HepG2 (cell line): ENCODE data around the gene HNRNPF. TPM values are rescaled to one million over a fixed set of nuclear protein-coding genes. Genes with fewer than 3 reads are reported as not detected.

Source experiments
- ATF4 ChIP-seq, 2 experiments: fragments of 450-650 bp in 1 of 2; sonication (generic) in 1 of 2; formaldehyde crosslinking; IDR thresholded peaks; 2 replicates each; pipeline versions ENCODE4 v1.5.0 to v1.8.0; 2020 to 2022; ENCODE audit warnings: mild to moderate bottlenecking in 1 of 2, missing genetic modification reagents in 1 of 2
- ATM ChIP-seq: fragments of 450-650 bp; IDR thresholded peaks from 2 replicates; pipeline ENCODE4 v1.7.1; 2017; ENCODE audit warnings: mild to moderate bottlenecking, borderline replicate concordance
- CAMTA2 ChIP-seq: sonication (generic); formaldehyde crosslinking; IDR thresholded peaks from 2 replicates; pipeline ENCODE4 v1.4.0; 2020; ENCODE audit warnings: mild to moderate bottlenecking, missing genetic modification reagents, borderline replicate concordance
- ERF ChIP-seq: IDR thresholded peaks from 2 replicates; pipeline ENCODE4 v1.6.1; 2018; ENCODE audit warnings: missing biosample characterization, missing genetic modification reagents
- GATAD2A ChIP-seq: IDR thresholded peaks from 2 replicates; pipeline ENCODE4 v1.6.1; 2016
- HDAC2 ChIP-seq: sonication (generic); formaldehyde crosslinking; IDR thresholded peaks from 2 replicates; pipeline ENCODE4 v1.4.0; 2020; ENCODE audit warnings: missing genetic modification reagents
- HNF4G ChIP-seq, 2 experiments: sonication (generic) in 1 of 2; formaldehyde crosslinking in 1 of 2; IDR thresholded peaks; 2 replicates each; pipeline versions ENCODE4 v1.4.0 to v1.6.1; 2011 to 2020; ENCODE audit warnings: borderline replicate concordance in 2 of 2, low read depth in 2 of 2, mild to moderate bottlenecking in 2 of 2, low read length in 1 of 2, missing genetic modification reagents in 1 of 2, moderate library complexity in 1 of 2
- LCORL ChIP-seq, 2 experiments: fragments of 450-650 bp in 1 of 2; sonication (generic) in 1 of 2; formaldehyde crosslinking in 1 of 2; IDR thresholded peaks; 2 replicates each; pipeline versions ENCODE4 v1.5.0 to v1.6.1; 2017 to 2020; ENCODE audit warnings: antibody characterized with exemption in 1 of 2, missing genetic modification reagents in 1 of 2
- MAX ChIP-seq: IDR thresholded peaks from 2 replicates; pipeline ENCODE4 v1.6.1; 2012; ENCODE audit warnings: inconsistent platforms
- MED8 ChIP-seq: sonication (generic); formaldehyde crosslinking; IDR thresholded peaks from 2 replicates; pipeline ENCODE4 v1.8.1; 2023; ENCODE audit warnings: mild to moderate bottlenecking, missing genetic modification reagents; ENCODE audit not compliant: insufficient replicate concordance
- MIER3 ChIP-seq: IDR thresholded peaks from 2 replicates; pipeline ENCODE4 v1.6.1; 2016; ENCODE audit warnings: missing compliant biosample characterization, borderline replicate concordance
- MYC ChIP-seq: sonication (generic); formaldehyde crosslinking; IDR thresholded peaks from 2 replicates; pipeline ENCODE4 v1.9.0; 2021; ENCODE audit warnings: missing genetic modification reagents, borderline replicate concordance
- NFYC ChIP-seq: IDR thresholded peaks from 2 replicates; pipeline ENCODE4 v1.6.1; 2016; ENCODE audit warnings: missing genetic modification reagents, missing compliant biosample characterization
- NR0B2 ChIP-seq: sonication (generic); formaldehyde crosslinking; IDR thresholded peaks from 2 replicates; pipeline ENCODE4 v1.4.0; 2020; ENCODE audit warnings: mild to moderate bottlenecking, missing genetic modification reagents
- SKIL ChIP-seq: sonication (generic); formaldehyde crosslinking; IDR thresholded peaks from 2 replicates; pipeline ENCODE4 v1.8.0; 2022; ENCODE audit warnings: missing genetic modification reagents, mild to moderate bottlenecking, moderate library complexity, borderline replicate concordance
- SMAD1 ChIP-seq: sonication (generic); formaldehyde crosslinking; IDR thresholded peaks from 2 replicates; pipeline ENCODE4 v1.4.0; 2020; ENCODE audit warnings: missing genetic modification reagents, low read depth, mild to moderate bottlenecking, borderline replicate concordance
- SP4 ChIP-seq: sonication (generic); formaldehyde crosslinking; IDR thresholded peaks from 2 replicates; pipeline ENCODE4 v1.8.1; 2023; ENCODE audit warnings: mild to moderate bottlenecking, missing genetic modification reagents
- TBX2 ChIP-seq: sonication (generic); formaldehyde crosslinking; IDR thresholded peaks from 2 replicates; pipeline ENCODE4 v1.5.0; 2020; ENCODE audit warnings: missing genetic modification reagents, mild to moderate bottlenecking, borderline replicate concordance
- ZBTB38 ChIP-seq: sonication (generic); formaldehyde crosslinking; IDR thresholded peaks from 2 replicates; pipeline ENCODE4 v1.5.1; 2020; ENCODE audit warnings: mild to moderate bottlenecking, missing genetic modification reagents
- ZNF18 ChIP-seq: sonication (generic); formaldehyde crosslinking; IDR thresholded peaks from 2 replicates; pipeline ENCODE4 v1.8.0; 2022; ENCODE audit warnings: mild to moderate bottlenecking, missing genetic modification reagents; ENCODE audit not compliant: insufficient replicate concordance
- ZNF234 ChIP-seq: sonication (generic); formaldehyde crosslinking; conservative IDR thresholded peaks from 2 replicates; pipeline ENCODE4 v1.5.1; 2020; ENCODE audit warnings: mild to moderate bottlenecking, missing genetic modification reagents
- ZNF580 ChIP-seq: IDR thresholded peaks from 2 replicates; pipeline ENCODE4 v1.6.1; 2016; ENCODE audit warnings: low read depth, borderline replicate concordance
- polyA plus RNA-seq, 8 experiments: library from polyadenylated mRNA; depleted of rRNA in 3 of 8; stranded (reverse) in 7 of 8; unstranded in 1 of 8; fragments of >200 nt; fragmentation: Illumina TruSeq in 4 of 8; extraction: Trizol in 4 of 8; gene quantifications; 2 replicates each; pipeline versions ENCODE4 v1.2.1 to v1.2.3, GENCODE V29; 2011 to 2016; ENCODE audit warnings: low read depth in 4 of 8, missing spikeins in 1 of 8, mixed read lengths in 1 of 8; ENCODE audit not compliant: insufficient read depth in 1 of 8
- total RNA-seq, 5 experiments: library from RNA; depleted of rRNA; stranded (reverse); fragments of >200 nt; fragmentation: Illumina TruSeq; extraction: Trizol; gene quantifications; 2 replicates each; pipeline ENCODE4 v1.2.3, GENCODE V29; 2016; ENCODE audit warnings: low read depth in 1 of 5

Gene HNRNPF
- total and polyA plus RNA-seq, 2 of the 13 experiments (the other 11 are each of a cell fraction or from before 2014, with no cell fraction given) = 166 to 308 TPM

GRCh38 chr10:43417950-43418768 is 9.2 kb upstream of the HNRNPF start (continued):
- TF ChIP-seq TBX2 (CRISPR knock-in tag) = peak; percentile 80; the same call in 1 of the 2 replicates
- TF ChIP-seq ATF4 (CRISPR knock-in tag; IDR thresholded peaks at IDR 0.05) = 0 out of 4 replicates have a peak, but pooled peaks of 1 of the 2 experiments have one; percentile 15
- TF ChIP-seq HNF4G (IDR thresholded peaks at IDR 0.05; ENCODE audit: borderline replicate concordance, low read depth, low read length) = peak; percentile 11; the same call in 1 of the 2 replicates
- TF ChIP-seq HNF4G (CRISPR knock-in tag; IDR thresholded peaks at IDR 0.05; ENCODE audit: borderline replicate concordance, low read depth) = no peak
- TF ChIP-seq MAX = peak; percentile 62
- TF ChIP-seq NR0B2 (CRISPR knock-in tag) = no peak
- no peak for TF ChIP-seq CAMTA2 (CRISPR knock-in tag)
- TF ChIP-seq ERF (CRISPR knock-in tag) = peak; percentile 66; the same call in 1 of the 2 replicates
- TF ChIP-seq SP4 (CRISPR knock-in tag) = no peak
- TF ChIP-seq MIER3 (CRISPR knock-in tag) = peak; percentile 64; the same call in 1 of the 2 replicates
- TF ChIP-seq ZNF234 (CRISPR knock-in tag) = no peak
- peak; percentile 72; the same call in 1 of the 2 replicates for TF ChIP-seq HDAC2
- TF ChIP-seq LCORL (IDR thresholded peaks at IDR 0.05) = no peak
- peak; percentile 67 for TF ChIP-seq LCORL (CRISPR knock-in tag; IDR thresholded peaks at IDR 0.05)
- TF ChIP-seq GATAD2A (CRISPR knock-in tag) = peak; percentile 70
- TF ChIP-seq MED8 (CRISPR knock-in tag) = peak; percentile 71
- TF ChIP-seq ZBTB38 = no peak
- peak; percentile 71 for TF ChIP-seq NFYC (CRISPR knock-in tag)
- peak; percentile 61; the same call in 1 of the 2 replicates for TF ChIP-seq SKIL (CRISPR knock-in tag)
- TF ChIP-seq ATM = no peak
- TF ChIP-seq SMAD1 (CRISPR knock-in tag) = no peak
- 0 out of 2 replicates have a peak, but pooled peaks have one; percentile 34 for TF ChIP-seq ZNF580 (CRISPR knock-in tag)
- TF ChIP-seq ZNF18 (CRISPR knock-in tag) = peak; percentile 40
- peak; percentile 17; the same call in 1 of the 2 replicates for TF ChIP-seq MYC (CRISPR knock-in tag)
